Osteoblast (primary cell): ENCODE data around the gene PDE11A. TPM values are rescaled to one million over a fixed set of nuclear protein-coding genes. Genes with fewer than 3 reads are reported as not detected.

Experiments
- DNase-seq: peaks from one replicate; pipeline ENCODE4 v3.0.0; 2011; ENCODE audit warnings: low spot score, mixed read lengths; ENCODE audit not compliant: insufficient read length; ENCODE audit errors: missing footprints
- H2AFZ ChIP-seq: 2 replicates; pipeline ENCODE4 v1.6.0; 2011; ENCODE audit warnings: mild to moderate bottlenecking, low read length
- H3K27ac ChIP-seq: 2 replicates; pipeline ENCODE4 v1.5.1; 2011; ENCODE audit warnings: mild to moderate bottlenecking, low read depth, low read length, moderate library complexity
- H3K27me3 ChIP-seq: 2 replicates; pipeline ENCODE4 v1.6.0; 2012; ENCODE audit warnings: mild to moderate bottlenecking, control low read depth, inconsistent platforms, low read length, moderate library complexity; ENCODE audit not compliant: insufficient read depth
- H3K36me3 ChIP-seq: 2 replicates; pipeline ENCODE4 v1.5.1; 2011; ENCODE audit warnings: mild to moderate bottlenecking, low read length, control low read depth, moderate library complexity; ENCODE audit not compliant: insufficient read depth
- H3K4me1 ChIP-seq: 2 replicates; pipeline ENCODE4 v1.5.1; 2011; ENCODE audit warnings: mild to moderate bottlenecking, low read length, control low read depth, moderate library complexity; ENCODE audit not compliant: insufficient read depth
- H3K4me2 ChIP-seq: 2 replicates; pipeline ENCODE4 v1.6.0; 2011; ENCODE audit warnings: mild to moderate bottlenecking, low read length; ENCODE audit not compliant: insufficient read depth
- H3K4me3 ChIP-seq: fragments of 200-600 bp; sonication (generic); 3 replicates; pipeline ENCODE4 v1.5.1; 2012; ENCODE audit warnings: mild to moderate bottlenecking, low read length, inconsistent platforms; ENCODE audit not compliant: insufficient read depth
- H3K79me2 ChIP-seq: 2 replicates; pipeline ENCODE4 v1.6.0; 2012; ENCODE audit warnings: mild to moderate bottlenecking, low read length, control low read depth, inconsistent platforms; ENCODE audit not compliant: insufficient read depth
- H3K9me3 ChIP-seq: 2 replicates; pipeline ENCODE4 v1.5.1; 2011; ENCODE audit warnings: low read depth, low read length, control low read depth
- H4K20me1 ChIP-seq: 2 replicates; pipeline ENCODE4 v1.6.0; 2012; ENCODE audit warnings: mild to moderate bottlenecking, low read length, control low read depth; ENCODE audit not compliant: insufficient read depth
- CTCF ChIP-seq: IDR thresholded peaks from 2 replicates; pipeline ENCODE4 v1.5.1; 2011; ENCODE audit warnings: mild to moderate bottlenecking, low read depth, low read length, moderate library complexity; ENCODE audit errors: extremely low read depth
- total RNA-seq: library from RNA; depleted of rRNA; stranded (reverse); fragments of >200 nt; gene quantifications from 2 replicates; pipeline ENCODE4 v1.2.3, GENCODE V29; 2012

Gene PDE11A
- total RNA-seq, 1 donor, result 0.36 TPM

GRCh38 chr2:178068823-178069454, 3.6 kb downstream of the PDE11A start:
- Histone ChIP-seq H3K79me2 (no peaks in the 10 kb centered on the region), H3K9me3 (no peaks in the 10 kb centered on the region), H3K36me3 (no peaks in the 10 kb centered on the region), H2AFZ (no peak overlapping the region), H3K4me1 (peaks cover 8% of the 10 kb centered on the region), H3K27ac (no peak overlapping the region), H3K4me2 (no peak overlapping the region), H3K27me3 (peaks cover 3% of the 10 kb centered on the region), H3K4me3 (no peak overlapping the region), H4K20me1 (no peaks in the 10 kb centered on the region)
- no peak for DNase-seq
- no peak for TF ChIP-seq CTCF

- Histone ChIP-seq H3K4me3 (no peak overlapping the region), H3K36me3 (no peaks in the 10 kb centered on the region), H3K27me3 (peaks cover 3% of the 10 kb centered on the region), H3K4me1 (no peaks in the 10 kb centered on the region), H3K4me2 (no peak overlapping the region), H3K27ac (no peak overlapping the region), H4K20me1 (no peaks in the 10 kb centered on the region), H3K79me2 (no peaks in the 10 kb centered on the region), H3K9me3 (no peaks in the 10 kb centered on the region), H2AFZ (no peak overlapping the region)
- no peak for DNase-seq
- no peak for TF ChIP-seq CTCF
Observed at GRCh38 chr2:178066890-178067669, 5.5 kb downstream of the PDE11A start.

DNA sequence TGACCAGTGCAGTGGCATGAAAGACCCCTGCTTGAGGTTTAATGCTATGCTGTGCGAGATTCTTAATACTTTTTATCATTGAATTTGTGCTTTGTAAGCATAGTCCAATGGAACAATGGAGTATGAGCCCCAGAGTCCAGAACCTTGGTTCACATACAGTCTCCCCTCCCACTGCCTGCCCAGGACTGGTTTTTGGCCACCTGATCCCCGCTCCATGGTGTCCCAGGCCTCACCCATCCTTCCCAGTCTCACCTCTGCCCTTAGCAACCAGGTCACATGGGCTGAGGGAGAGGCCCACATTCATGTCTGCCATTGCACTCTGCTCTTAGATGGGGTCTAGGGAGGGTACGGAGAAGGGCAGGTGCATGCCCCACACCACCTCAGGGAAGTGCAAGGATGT, 6.3 kb downstream of the PDE11A start:
- no peak overlapping the region for H3K4me3 ChIP-seq
- no peak for TF ChIP-seq CTCF
- no peaks in the 10 kb centered on the region for H3K9me3 ChIP-seq
- no peaks in the 10 kb centered on the region for H4K20me1 ChIP-seq
- H3K27me3 ChIP-seq, result peaks cover 1% of the 10 kb centered on the region
- H3K4me2 ChIP-seq, result no peak overlapping the region
- H2AFZ ChIP-seq, result no peak overlapping the region
- H3K27ac ChIP-seq, result no peak overlapping the region
- H3K4me1 ChIP-seq, result no peaks in the 10 kb centered on the region
- no peak for DNase-seq
- no peaks in the 10 kb centered on the region for H3K79me2 ChIP-seq
- no peaks in the 10 kb centered on the region for H3K36me3 ChIP-seq

- Histone ChIP-seq H3K4me1 (no peaks in the 10 kb centered on the region), H3K79me2 (no peaks in the 10 kb centered on the region), H3K4me3 (no peak overlapping the region), H2AFZ (no peak overlapping the region), H3K4me2 (no peak overlapping the region), H3K27ac (no peak overlapping the region), H3K27me3 (no peaks in the 10 kb centered on the region), H3K36me3 (no peaks in the 10 kb centered on the region), H3K9me3 (no peaks in the 10 kb centered on the region), H4K20me1 (no peaks in the 10 kb centered on the region)
- TF ChIP-seq CTCF, result no peak
- DNase-seq, result no peak
Observed at GRCh38 chr2:178059681-178060080, 12.9 kb downstream of the PDE11A start.
